Liver (tissue), 9 donors: ENCODE results near the gene C1orf53. TPM values are rescaled to one million over a fixed set of nuclear protein-coding genes. Genes with fewer than 3 reads are reported as not detected.
A peak's percentile ranks its signal among the peaks of the same experiment; 100 is the strongest.

Experiments
- DNase-seq: peaks from one replicate; pipeline ENCODE4 v3.0.0-alpha.2; 2017; ENCODE audit warnings: low spot score
- H3K27ac ChIP-seq, 2 donors: one replicate each; pipeline ENCODE4 v1.7.0; 2013; ENCODE audit warnings: inconsistent platforms in 2 of 2, low read length in 2 of 2, control low read depth in 1 of 2, low read depth in 1 of 2, mild to moderate bottlenecking in 1 of 2
- H3K27me3 ChIP-seq, 4 donors: one replicate each; pipeline versions ENCODE4 v1.6.1 to v1.7.0; 2013; ENCODE audit warnings: low read length in 3 of 4, inconsistent platforms in 1 of 4, mild to moderate bottlenecking in 1 of 4, moderate library complexity in 1 of 4; ENCODE audit not compliant: control insufficient read depth in 4 of 4, insufficient read depth in 4 of 4
- H3K36me3 ChIP-seq, 4 donors: one replicate each; pipeline versions ENCODE4 v1.6.1 to v1.7.0; 2013; ENCODE audit warnings: low read length in 3 of 4, mild to moderate bottlenecking in 3 of 4, low read depth in 1 of 4, moderate library complexity in 1 of 4; ENCODE audit not compliant: control insufficient read depth in 4 of 4, insufficient read depth in 3 of 4
- H3K4me1 ChIP-seq, 4 donors: one replicate each; pipeline versions ENCODE4 v1.6.1 to v1.7.0; 2013; ENCODE audit warnings: low read length in 3 of 4, mild to moderate bottlenecking in 3 of 4, moderate library complexity in 1 of 4; ENCODE audit not compliant: control insufficient read depth in 4 of 4, insufficient read depth in 4 of 4
- H3K4me3 ChIP-seq, 3 donors: one replicate each; pipeline versions ENCODE4 v1.6.1 to v1.7.0; 2013; ENCODE audit warnings: low read length in 3 of 3, control low read depth in 1 of 3, low read depth in 1 of 3, mild to moderate bottlenecking in 1 of 3
- H3K9ac ChIP-seq, 2 donors: one replicate each; pipeline ENCODE4 v1.7.0; 2013; ENCODE audit warnings: low read length in 2 of 2, mild to moderate bottlenecking in 2 of 2, moderate library complexity in 2 of 2, control low read depth in 1 of 2, low read depth in 1 of 2
- H3K9me3 ChIP-seq, 4 donors: one replicate each; pipeline versions ENCODE4 v1.6.1 to v1.7.0; 2013; ENCODE audit warnings: low read length in 3 of 4; ENCODE audit not compliant: control insufficient read depth in 4 of 4
- EGR1 ChIP-seq, 2 donors: IDR thresholded peaks; 2 replicates each; pipeline ENCODE4 v1.6.1; 2016 to 2018; ENCODE audit warnings: antibody characterized with exemption in 2 of 2, low read depth in 2 of 2
- FOXA1 ChIP-seq: IDR thresholded peaks from 2 replicates; pipeline ENCODE4 v1.6.1; 2016; ENCODE audit warnings: antibody characterized with exemption
- FOXA2 ChIP-seq: IDR thresholded peaks from 2 replicates; pipeline ENCODE4 v1.6.1; 2016; ENCODE audit warnings: antibody characterized with exemption
- GABPA ChIP-seq, 2 donors: IDR thresholded peaks in 1 of 2; conservative IDR thresholded peaks in 1 of 2; 2 replicates each; pipeline ENCODE4 v1.6.1; 2016; ENCODE audit warnings: antibody characterized with exemption in 2 of 2, mild to moderate bottlenecking in 1 of 2, moderate library complexity in 1 of 2
- HNF4A ChIP-seq, 2 donors: conservative IDR thresholded peaks; 2 replicates each; pipeline ENCODE4 v1.6.1; 2016; ENCODE audit warnings: antibody characterized with exemption in 2 of 2, mild to moderate bottlenecking in 2 of 2
- HNF4G ChIP-seq: IDR thresholded peaks from 2 replicates; pipeline ENCODE4 v1.6.1; 2016; ENCODE audit warnings: antibody characterized with exemption
- JUND ChIP-seq, 2 donors: IDR thresholded peaks; 2 replicates each; pipeline ENCODE4 v1.6.1; 2016; ENCODE audit warnings: antibody characterized with exemption in 2 of 2
- MAX ChIP-seq: IDR thresholded peaks from 2 replicates; pipeline ENCODE4 v1.6.1; 2016; ENCODE audit warnings: antibody characterized with exemption
- NR2F2 ChIP-seq: IDR thresholded peaks from 2 replicates; pipeline ENCODE4 v1.6.1; 2016; ENCODE audit warnings: antibody characterized with exemption
- RAD21 ChIP-seq, 2 donors: IDR thresholded peaks; 2 replicates each; pipeline ENCODE4 v1.6.1; 2016; ENCODE audit warnings: antibody characterized with exemption in 2 of 2, mild to moderate bottlenecking in 2 of 2
- REST ChIP-seq: IDR thresholded peaks from 2 replicates; pipeline ENCODE4 v1.6.1; 2016; ENCODE audit warnings: antibody characterized with exemption, mild to moderate bottlenecking
- RXRA ChIP-seq, 2 donors: IDR thresholded peaks; 2 replicates each; pipeline ENCODE4 v1.6.1; 2017 to 2018; ENCODE audit warnings: antibody characterized with exemption in 2 of 2, mild to moderate bottlenecking in 1 of 2
- SP1 ChIP-seq: IDR thresholded peaks from 2 replicates; pipeline ENCODE4 v1.6.1; 2018; ENCODE audit warnings: antibody characterized with exemption, mild to moderate bottlenecking
- YY1 ChIP-seq: IDR thresholded peaks from 2 replicates; pipeline ENCODE4 v1.6.1; 2016; ENCODE audit warnings: antibody characterized with exemption, mild to moderate bottlenecking
- WGBS: extraction: QIAGEN DNeasy Blood & Tissue Kit; methylation state at CpG from one replicate; pipeline ENCODE4 v1.1.7; 2013; 5-methylcytosine and 5-hydroxymethylcytosine counted together
- polyA plus RNA-seq, 2 donors: library from polyadenylated mRNA; stranded (reverse) in 1 of 2; unstranded in 1 of 2; fragments of 200-250 nt in 1 of 2; fragments of >200 nt in 1 of 2; fragmentation: Nextera tagmentation in 1 of 2; extraction: Ambion mirVana in 1 of 2; gene quantifications; one replicate each; pipeline versions ENCODE4 v1.2.1 to v1.2.3, GENCODE V29; 2013 to 2015
- total RNA-seq, 2 donors: library from RNA; depleted of rRNA; stranded (reverse); fragments of >200 nt; gene quantifications; one replicate each; pipeline ENCODE4 v1.2.3, GENCODE V29; 2014
- TF ChIP-seq, protein P1 (sequence below): IDR thresholded peaks from 2 replicates; pipeline ENCODE4 v1.6.1; 2016; ENCODE audit warnings: antibody characterized with exemption
- TF ChIP-seq, protein P2 (sequence below): fragments of 150-350 bp; IDR thresholded peaks from 2 replicates; pipeline ENCODE4 v1.5.1; 2017; ENCODE audit warnings: improper control_type of control experiment, low read depth, low read length; ENCODE audit not compliant: missing input control
- TF ChIP-seq, protein P3 (sequence below): IDR thresholded peaks from 2 replicates; pipeline ENCODE4 v1.6.1; 2016; ENCODE audit warnings: antibody characterized with exemption
- donor health status: healthy.
- donor health status: healthy.
- donor health status: healthy.
- donor health status: healthy.
- donor health status: healthy.

C1orf53 gene
- total and polyA plus RNA-seq, 4 donors, result 5.5 to 20.5 (median 9.5) TPM

- TF ChIP-seq MAX (no peak), EGR1 (IDR thresholded peaks at IDR 0.05; ENCODE audit: low read depth in 2 of 2) (no peak), GABPA (IDR thresholded peaks at IDR 0.05 in 1 of 2, conservative IDR thresholded peaks at IDR 0.05 in 1 of 2) (no peak), SP1 (no peak)
Observed at GRCh38 chr1:197911857-197912696, 9.6 kb downstream of the C1orf53 start (continued).

DNA sequence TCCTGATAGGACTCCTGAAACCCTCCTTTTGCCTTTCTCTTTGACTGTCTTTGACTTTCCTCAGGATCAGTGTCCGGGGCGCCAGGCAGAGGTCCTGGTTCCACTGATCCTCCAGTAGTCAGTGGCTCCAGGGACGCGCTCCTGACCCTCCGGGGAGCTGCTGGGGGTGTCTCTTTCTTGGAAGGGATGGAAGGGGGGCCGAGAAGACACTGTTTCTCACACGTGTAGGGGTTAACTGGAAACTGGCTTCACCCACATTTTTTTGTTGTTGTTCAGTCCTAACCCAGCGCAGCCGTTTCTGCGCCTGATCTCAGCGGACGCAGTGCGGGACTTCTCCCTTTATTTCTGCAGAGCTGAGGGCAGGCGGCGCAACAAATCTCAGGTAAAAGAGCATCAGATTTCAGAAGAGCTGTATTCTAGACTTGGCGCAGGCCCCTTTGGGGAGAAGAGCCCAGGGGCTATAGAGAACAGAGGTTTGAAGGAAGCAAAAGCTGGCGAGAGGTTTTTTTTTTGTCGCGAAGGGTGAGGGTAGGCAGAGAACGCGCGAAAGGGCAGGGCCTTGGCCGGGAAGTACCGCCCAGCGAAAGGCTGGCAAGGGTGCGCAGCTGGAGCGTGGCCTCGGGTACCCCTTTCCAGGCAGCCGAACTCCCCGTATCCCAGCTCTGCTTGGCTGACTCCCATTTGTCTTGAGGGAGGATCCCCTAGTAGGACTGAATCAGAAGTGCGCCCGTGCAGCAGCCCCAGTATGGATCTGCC is 10.5 kb downstream of the C1orf53 start:
- no peak overlapping the region for H3K27ac ChIP-seq
- H3K9me3 ChIP-seq, result no peaks in the 10 kb centered on the region
- TF ChIP-seq HNF4G, result no peak
- no peak for TF ChIP-seq MAX
- H3K4me3 ChIP-seq, result peak overlapping the region in 1 of 3 donors; percentile 10
- H3K36me3 ChIP-seq, result no peaks in the 10 kb centered on the region
- 11% methylated on average over 32 of the region's 32 CpGs for WGBS
- H3K27me3 ChIP-seq, result peaks cover 0 to 43% (median 19%) of the 10 kb centered on the region in 4 donors
- DNase-seq, result no peak
- peaks cover 24 to 50% (median 38%) of the 10 kb centered on the region in 4 donors for H3K4me1 ChIP-seq
- no peak overlapping the region for H3K9ac ChIP-seq

GRCh38 chr1:197913495-197914276 is 11.3 kb downstream of the C1orf53 start:
- TF ChIP-seq, protein P1, sequence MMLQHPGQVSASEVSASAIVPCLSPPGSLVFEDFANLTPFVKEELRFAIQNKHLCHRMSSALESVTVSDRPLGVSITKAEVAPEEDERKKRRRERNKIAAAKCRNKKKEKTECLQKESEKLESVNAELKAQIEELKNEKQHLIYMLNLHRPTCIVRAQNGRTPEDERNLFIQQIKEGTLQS, result no peak
- TF ChIP-seq MAX (no peak), REST (no peak), YY1 (no peak), HNF4G (no peak), NR2F2 (no peak), JUND (IDR thresholded peaks at IDR 0.05) (no peak), GABPA (IDR thresholded peaks at IDR 0.05 in 1 of 2, conservative IDR thresholded peaks at IDR 0.05 in 1 of 2) (no peak), FOXA1 (no peak), FOXA2 (no peak), HNF4A (conservative IDR thresholded peaks at IDR 0.05) (no peak), RAD21 (IDR thresholded peaks at IDR 0.05) (no peak), EGR1 (IDR thresholded peaks at IDR 0.05; ENCODE audit: low read depth in 2 of 2) (no peak), SP1 (no peak), RXRA (IDR thresholded peaks at IDR 0.05) (no peak)
- TF ChIP-seq, protein P2, sequence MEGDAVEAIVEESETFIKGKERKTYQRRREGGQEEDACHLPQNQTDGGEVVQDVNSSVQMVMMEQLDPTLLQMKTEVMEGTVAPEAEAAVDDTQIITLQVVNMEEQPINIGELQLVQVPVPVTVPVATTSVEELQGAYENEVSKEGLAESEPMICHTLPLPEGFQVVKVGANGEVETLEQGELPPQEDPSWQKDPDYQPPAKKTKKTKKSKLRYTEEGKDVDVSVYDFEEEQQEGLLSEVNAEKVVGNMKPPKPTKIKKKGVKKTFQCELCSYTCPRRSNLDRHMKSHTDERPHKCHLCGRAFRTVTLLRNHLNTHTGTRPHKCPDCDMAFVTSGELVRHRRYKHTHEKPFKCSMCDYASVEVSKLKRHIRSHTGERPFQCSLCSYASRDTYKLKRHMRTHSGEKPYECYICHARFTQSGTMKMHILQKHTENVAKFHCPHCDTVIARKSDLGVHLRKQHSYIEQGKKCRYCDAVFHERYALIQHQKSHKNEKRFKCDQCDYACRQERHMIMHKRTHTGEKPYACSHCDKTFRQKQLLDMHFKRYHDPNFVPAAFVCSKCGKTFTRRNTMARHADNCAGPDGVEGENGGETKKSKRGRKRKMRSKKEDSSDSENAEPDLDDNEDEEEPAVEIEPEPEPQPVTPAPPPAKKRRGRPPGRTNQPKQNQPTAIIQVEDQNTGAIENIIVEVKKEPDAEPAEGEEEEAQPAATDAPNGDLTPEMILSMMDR, result no peak
- TF ChIP-seq, protein P3, sequence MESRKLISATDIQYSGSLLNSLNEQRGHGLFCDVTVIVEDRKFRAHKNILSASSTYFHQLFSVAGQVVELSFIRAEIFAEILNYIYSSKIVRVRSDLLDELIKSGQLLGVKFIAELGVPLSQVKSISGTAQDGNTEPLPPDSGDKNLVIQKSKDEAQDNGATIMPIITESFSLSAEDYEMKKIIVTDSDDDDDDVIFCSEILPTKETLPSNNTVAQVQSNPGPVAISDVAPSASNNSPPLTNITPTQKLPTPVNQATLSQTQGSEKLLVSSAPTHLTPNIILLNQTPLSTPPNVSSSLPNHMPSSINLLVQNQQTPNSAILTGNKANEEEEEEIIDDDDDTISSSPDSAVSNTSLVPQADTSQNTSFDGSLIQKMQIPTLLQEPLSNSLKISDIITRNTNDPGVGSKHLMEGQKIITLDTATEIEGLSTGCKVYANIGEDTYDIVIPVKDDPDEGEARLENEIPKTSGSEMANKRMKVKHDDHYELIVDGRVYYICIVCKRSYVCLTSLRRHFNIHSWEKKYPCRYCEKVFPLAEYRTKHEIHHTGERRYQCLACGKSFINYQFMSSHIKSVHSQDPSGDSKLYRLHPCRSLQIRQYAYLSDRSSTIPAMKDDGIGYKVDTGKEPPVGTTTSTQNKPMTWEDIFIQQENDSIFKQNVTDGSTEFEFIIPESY, result no peak
- H3K27ac ChIP-seq, result no peak overlapping the region
- WGBS, result 27% methylated on average over 26 of the region's 26 CpGs
- no peak overlapping the region for H3K9ac ChIP-seq
- H3K27me3 ChIP-seq, result peaks cover 0 to 43% (median 19%) of the 10 kb centered on the region in 4 donors
- H3K4me1 ChIP-seq, result peaks cover 25 to 55% (median 42%) of the 10 kb centered on the region in 4 donors
- H3K4me3 ChIP-seq, result no peak overlapping the region
- H3K36me3 ChIP-seq, result no peaks in the 10 kb centered on the region
- H3K9me3 ChIP-seq, result no peaks in the 10 kb centered on the region
- no peak for DNase-seq
